MM.1S (cell line): ENCODE data around the gene CNOT4.

Experiments used
- DNase-seq: peaks from one replicate; pipeline ENCODE4 v3.0.0-alpha.2; 2015
- H2AFZ ChIP-seq: fragments of 300-600 bp; sonication (generic); 2 replicates; pipeline ENCODE4 v1.6.0; 2016; ENCODE audit warnings: antibody characterized with exemption, low read length
- H3F3A ChIP-seq: fragments of 300-600 bp; sonication (generic); 2 replicates; pipeline ENCODE4 v1.6.1; 2016; ENCODE audit warnings: mild to moderate bottlenecking, antibody characterized with exemption, low read length, moderate library complexity, mixed read lengths; ENCODE audit not compliant: insufficient read depth
- H3K27ac ChIP-seq: fragments of 300-600 bp; sonication (generic); 2 replicates; pipeline ENCODE4 v1.5.1; 2016; ENCODE audit warnings: mild to moderate bottlenecking, low read length
- H3K27me3 ChIP-seq: fragments of 300-600 bp; sonication (generic); replicated peaks from 2 replicates; pipeline ENCODE4 v1.6.0; 2016; ENCODE audit warnings: low read length; ENCODE audit not compliant: insufficient read depth
- H3K36me3 ChIP-seq: fragments of 300-600 bp; sonication (generic); replicated peaks from 2 replicates; pipeline ENCODE4 v1.6.1; 2016; ENCODE audit warnings: mild to moderate bottlenecking, low read length, mixed read lengths; ENCODE audit not compliant: insufficient read depth
- H3K4me1 ChIP-seq: fragments of 300-600 bp; sonication (generic); 2 replicates; pipeline ENCODE4 v1.6.1; 2016; ENCODE audit warnings: low read length, mixed read lengths
- H3K4me2 ChIP-seq: fragments of 300-600 bp; sonication (generic); 2 replicates; pipeline ENCODE4 v1.6.0; 2016; ENCODE audit warnings: low read depth, low read length
- H3K4me3 ChIP-seq: fragments of 300-600 bp; sonication (generic); 2 replicates; pipeline ENCODE4 v1.5.1; 2016; ENCODE audit warnings: low read length, mixed read lengths
- H3K79me2 ChIP-seq: fragments of 300-600 bp; sonication (generic); 2 replicates; pipeline ENCODE4 v1.6.1; 2016; ENCODE audit warnings: mixed run types, low read length, mixed read lengths
- H3K9ac ChIP-seq: fragments of 300-600 bp; sonication (generic); 2 replicates; pipeline ENCODE4 v1.6.1; 2016; ENCODE audit warnings: low read length, mixed read lengths
- H3K9me2 ChIP-seq: fragments of 300-600 bp; sonication (generic); replicated peaks from 2 replicates; pipeline ENCODE4 v1.6.1; 2016; ENCODE audit warnings: mild to moderate bottlenecking, low read length, mixed read lengths; ENCODE audit not compliant: insufficient read depth
- H3K9me3 ChIP-seq: fragments of 300-600 bp; sonication (generic); replicated peaks from 2 replicates; pipeline ENCODE4 v1.6.1; 2016; ENCODE audit warnings: mild to moderate bottlenecking, low read length, mixed read lengths; ENCODE audit not compliant: insufficient read depth
- H4K20me1 ChIP-seq: fragments of 300-600 bp; sonication (generic); 2 replicates; pipeline ENCODE4 v1.6.1; 2016; ENCODE audit warnings: mild to moderate bottlenecking, low read length, moderate library complexity, mixed read lengths; ENCODE audit not compliant: insufficient read depth
- CTCF ChIP-seq: fragments of 300-600 bp; sonication (generic); IDR thresholded peaks from 2 replicates; pipeline ENCODE4 v1.5.1; 2016; ENCODE audit warnings: antibody characterized with exemption, low read length, mixed read lengths
- EZH2 ChIP-seq: fragments of 300-600 bp; sonication (generic); optimal IDR thresholded peaks from 2 replicates; pipeline ENCODE3; 2017; ENCODE audit warnings: low read depth, mild to moderate bottlenecking, antibody characterized with exemption, low read length, mixed read lengths
- EZH2phosphoT487 ChIP-seq: fragments of 300-600 bp; sonication (generic); IDR thresholded peaks from 2 replicates; pipeline ENCODE4 v1.6.1; 2018; ENCODE audit warnings: antibody characterized with exemption, low read length

CNOT4 gene

DNA sequence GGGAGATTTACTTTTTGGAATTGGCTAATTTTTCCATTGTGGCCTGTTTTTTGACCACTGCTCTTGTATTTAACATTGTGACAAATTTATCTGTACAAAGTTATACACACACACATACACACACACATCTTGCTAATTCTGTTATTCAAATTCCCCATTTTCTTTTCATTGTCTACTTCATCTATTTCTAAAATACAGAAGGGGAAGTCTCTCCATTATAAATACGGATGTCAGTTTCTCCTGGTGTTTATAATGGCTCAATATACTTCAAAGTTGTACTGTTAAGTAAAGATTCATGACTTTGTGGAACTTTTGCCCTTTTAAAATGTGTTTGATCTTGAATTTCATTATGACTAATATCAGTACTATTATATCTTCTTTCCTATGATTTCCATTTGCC lies 81.0 kb downstream of the CNOT4 start:
- H3K9me3 ChIP-seq, result no peaks in the 10 kb centered on the region
- H2AFZ ChIP-seq, result no peak overlapping the region
- no peaks in the 10 kb centered on the region for H3K36me3 ChIP-seq
- no peak overlapping the region for H3K27ac ChIP-seq
- H3K9ac ChIP-seq, result no peak overlapping the region
- no peaks in the 10 kb centered on the region for H3K9me2 ChIP-seq
- no peaks in the 10 kb centered on the region for H3K27me3 ChIP-seq
- DNase-seq, result no peak
- H3K4me1 ChIP-seq, result peaks cover 5% of the 10 kb centered on the region; the same call in 1 of the 2 replicates
- peaks cover 62% of the 10 kb centered on the region for H3K79me2 ChIP-seq
- no peak overlapping the region for H3K4me3 ChIP-seq
- no peak overlapping the region for H3K4me2 ChIP-seq
- peaks cover 9% of the 10 kb centered on the region; the same call in 1 of the 2 replicates for H4K20me1 ChIP-seq
- TF ChIP-seq EZH2phosphoT487 (no peak), CTCF (no peak), EZH2 (no peak)
- H3F3A ChIP-seq, result no peaks in the 10 kb centered on the region

- H3K9me2 ChIP-seq, result no peaks in the 10 kb centered on the region
- no peak for TF ChIP-seq CTCF
- no peak for TF ChIP-seq EZH2phosphoT487
- no peak for TF ChIP-seq EZH2
- H3K27ac ChIP-seq, result no peak overlapping the region
- H4K20me1 ChIP-seq, result peaks cover 9% of the 10 kb centered on the region; the same call in 1 of the 2 replicates
- H2AFZ ChIP-seq, result no peak overlapping the region
- no peaks in the 10 kb centered on the region for H3F3A ChIP-seq
- H3K79me2 ChIP-seq, result peaks cover 68% of the 10 kb centered on the region
- H3K9me3 ChIP-seq, result no peaks in the 10 kb centered on the region
- H3K4me1 ChIP-seq, result peaks cover 5% of the 10 kb centered on the region; the same call in 1 of the 2 replicates
- no peak overlapping the region for H3K9ac ChIP-seq
- H3K36me3 ChIP-seq, result no peaks in the 10 kb centered on the region
- no peaks in the 10 kb centered on the region for H3K27me3 ChIP-seq
- H3K4me3 ChIP-seq, result no peak overlapping the region
- no peak overlapping the region for H3K4me2 ChIP-seq
- DNase-seq, result no peak
These were observed 81.9 kb downstream of the CNOT4 start for GRCh38 chr7:135428011-135428410.

DNA sequence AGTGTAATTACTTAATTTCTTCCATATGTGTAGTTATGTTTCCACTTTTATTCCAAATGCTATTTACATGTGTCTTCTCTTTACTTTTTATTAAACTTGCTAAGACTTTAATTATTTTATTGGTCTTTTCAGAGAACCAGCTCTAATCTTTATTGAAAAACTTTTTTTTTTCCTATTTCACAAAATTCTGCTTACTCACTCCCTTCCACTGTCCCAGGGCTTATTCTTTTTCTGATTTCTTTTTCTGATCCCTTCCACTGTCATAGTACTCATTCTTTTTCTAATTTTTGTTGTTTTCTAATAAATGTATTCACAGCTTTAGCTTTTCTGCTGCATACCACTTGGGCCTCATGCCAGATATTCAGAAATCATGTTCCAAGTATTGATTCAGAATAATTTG lies 82.7 kb downstream of the CNOT4 start:
- H3K4me3 ChIP-seq, result no peak overlapping the region
- TF ChIP-seq EZH2phosphoT487 (no peak), CTCF (no peak), EZH2 (no peak)
- no peaks in the 10 kb centered on the region for H3K9me2 ChIP-seq
- peaks cover 72% of the 10 kb centered on the region for H3K79me2 ChIP-seq
- no peaks in the 10 kb centered on the region for H3F3A ChIP-seq
- H2AFZ ChIP-seq, result no peak overlapping the region
- no peak overlapping the region for H3K4me2 ChIP-seq
- H3K9ac ChIP-seq, result no peak overlapping the region
- DNase-seq, result no peak
- H3K27me3 ChIP-seq, result no peaks in the 10 kb centered on the region
- peaks cover 5% of the 10 kb centered on the region; the same call in 1 of the 2 replicates for H3K4me1 ChIP-seq
- H3K27ac ChIP-seq, result no peak overlapping the region
- no peaks in the 10 kb centered on the region for H3K9me3 ChIP-seq
- H4K20me1 ChIP-seq, result peaks cover 9% of the 10 kb centered on the region; the same call in 1 of the 2 replicates
- H3K36me3 ChIP-seq, result no peaks in the 10 kb centered on the region
